PC-9 (cell line): ENCODE data around the gene SLC24A2. TPM values are rescaled to one million over a fixed set of nuclear protein-coding genes. Genes with fewer than 3 reads are reported as not detected.

ENCODE experiments used
- BruUV-seq: library from RNA; stranded (reverse); fragments of 400-500 nt; replicated peaks from 2 replicates; lab custom pipeline; 2021; lab: Mats Ljungman, UMichigan
- CTCF ChIA-PET: fragments of 300-600 bp; sonication (Branson Sonifier 250); formaldehyde crosslinking; loops from one replicate; lab custom pipeline; 2022; ENCODE audit warnings: antibody characterized with exemption; lab: Charles Lee
- POLR2A ChIA-PET: fragments of 300-600 bp; sonication (Branson Sonifier 250); formaldehyde crosslinking; loops from one replicate; lab custom pipeline; 2022; ENCODE audit warnings: antibody characterized with exemption; ENCODE audit not compliant: unreplicated experiment; lab: Charles Lee
- DNase-seq, 2 experiments: peaks; one replicate each; pipeline versions ENCODE4 v3.0.0 to v3.0.0-alpha.2; 2015 to 2022; ENCODE audit warnings: mixed read lengths in 1 of 2
- H2AFZ ChIP-seq: fragments of 200-600 bp; sonication (generic); 2 replicates; pipeline ENCODE4 v1.8.1; 2017; ENCODE audit warnings: antibody characterized with exemption
- H3F3A ChIP-seq: fragments of 200-600 bp; sonication (generic); 2 replicates; pipeline ENCODE4 v1.8.1; 2017; ENCODE audit warnings: antibody characterized with exemption, mild to moderate bottlenecking, low read depth; ENCODE audit not compliant: insufficient read depth
- H3K27ac ChIP-seq: fragments of 200-600 bp; sonication (generic); 2 replicates; pipeline ENCODE4 v1.6.1; 2016; ENCODE audit warnings: mixed run types
- H3K27me3 ChIP-seq: fragments of 200-600 bp; sonication (generic); 2 replicates; pipeline ENCODE4 v1.6.1; 2016; ENCODE audit warnings: low read depth, mixed run types; ENCODE audit not compliant: insufficient read depth
- H3K36me3 ChIP-seq: fragments of 200-600 bp; sonication (generic); 2 replicates; pipeline ENCODE4 v1.6.1; 2016; ENCODE audit warnings: low read depth, mixed run types
- H3K4me1 ChIP-seq: fragments of 200-600 bp; sonication (generic); replicated peaks from 2 replicates; pipeline ENCODE4 v1.6.1; 2016; ENCODE audit warnings: mixed run types; ENCODE audit not compliant: insufficient read depth
- H3K4me2 ChIP-seq: fragments of 200-600 bp; sonication (generic); 2 replicates; pipeline ENCODE4 v1.6.1; 2017; ENCODE audit warnings: mixed run types
- H3K4me3 ChIP-seq: fragments of 200-600 bp; sonication (generic); 2 replicates; pipeline ENCODE4 v1.6.1; 2016; ENCODE audit warnings: mixed run types
- H3K79me2 ChIP-seq: fragments of 200-600 bp; sonication (generic); 2 replicates; pipeline ENCODE4 v1.6.1; 2017; ENCODE audit warnings: low read depth, mixed run types
- H3K9me2 ChIP-seq: fragments of 200-600 bp; sonication (generic); 2 replicates; pipeline ENCODE4 v1.8.1; 2017; ENCODE audit warnings: mild to moderate bottlenecking; ENCODE audit not compliant: insufficient read depth
- H3K9me3 ChIP-seq: fragments of 200-600 bp; sonication (generic); 2 replicates; pipeline ENCODE4 v1.8.1; 2016; ENCODE audit warnings: low read depth; ENCODE audit not compliant: insufficient read depth
- H4K20me1 ChIP-seq: fragments of 200-600 bp; sonication (generic); 2 replicates; pipeline ENCODE4 v1.8.1; 2017; ENCODE audit not compliant: insufficient read depth
- CTCF ChIP-seq: fragments of 200-600 bp; sonication (generic); conservative IDR thresholded peaks from 2 replicates; pipeline ENCODE4 v1.6.1; 2017; ENCODE audit warnings: mixed run types, antibody characterized with exemption, mild to moderate bottlenecking, moderate library complexity
- EZH2 ChIP-seq: fragments of 200-600 bp; sonication (generic); IDR thresholded peaks from 2 replicates; pipeline ENCODE4 v1.8.0; 2017; ENCODE audit warnings: antibody characterized with exemption, low read depth
- intact Hi-C: fragments of 100-400 bp; cut with micrococcal nuclease; formaldehyde crosslinking; loops from one replicate; pipeline ENCODE4 v1.10.0; 2022; ENCODE audit not compliant: unreplicated experiment
- total RNA-seq: library from RNA; stranded (reverse); gene quantifications from 2 replicates; pipeline ENCODE4 v1.2.3, GENCODE V29; 2021

SLC24A2 gene
- total RNA-seq, 1 experiment from 2014 or later, result not detected

- Histone ChIP-seq H3K27me3 (no peaks in the 10 kb centered on the region), H3K9me2 (no peaks in the 10 kb centered on the region), H3F3A (no peaks in the 10 kb centered on the region), H3K4me1 (no peaks in the 10 kb centered on the region), H3K9me3 (no peaks in the 10 kb centered on the region), H3K4me3 (peak overlapping the region; percentile 54; the same call in 1 of the 2 replicates), H3K79me2 (no peaks in the 10 kb centered on the region), H2AFZ (peak overlapping the region; percentile 77), H3K4me2 (peak overlapping the region; percentile 69), H3K27ac (no peak overlapping the region), H4K20me1 (no peaks in the 10 kb centered on the region), H3K36me3 (no peaks in the 10 kb centered on the region)
- no peak for DNase-seq
- POLR2A ChIA-PET, result no interaction called here
- no TSS peak for BruUV-seq
- CTCF ChIA-PET, result no interaction called here
- TF ChIP-seq EZH2, result no peak
- TF ChIP-seq CTCF, result no peak
- intact Hi-C loops, result no loop called here
Observed at GRCh38 chr9:19809422-19810269, 20.8 kb upstream of the SLC24A2 start.

- BruUV-seq, result no TSS peak
- no peaks in the 10 kb centered on the region for H3K36me3 ChIP-seq
- no peaks in the 10 kb centered on the region for H3K9me2 ChIP-seq
- H3K4me1 ChIP-seq, result no peaks in the 10 kb centered on the region
- H3F3A ChIP-seq, result no peaks in the 10 kb centered on the region
- intact Hi-C loops, result no loop called here
- no peaks in the 10 kb centered on the region for H3K9me3 ChIP-seq
- no peak overlapping the region for H3K27ac ChIP-seq
- H3K4me3 ChIP-seq, result no peak overlapping the region
- no peaks in the 10 kb centered on the region for H3K27me3 ChIP-seq
- no peak overlapping the region for H2AFZ ChIP-seq
- H3K79me2 ChIP-seq, result no peaks in the 10 kb centered on the region
- ChIA-PET CTCF (no interaction called here), POLR2A (no interaction called here)
- no peak for DNase-seq
- no peak overlapping the region for H3K4me2 ChIP-seq
- TF ChIP-seq CTCF (no peak), EZH2 (no peak)
- H4K20me1 ChIP-seq, result no peaks in the 10 kb centered on the region
Observed at GRCh38 chr9:19807182-19807892, 18.5 kb upstream of the SLC24A2 start.

GRCh38 chr9:19804431-19804830 is 15.6 kb upstream of the SLC24A2 start:
- intact Hi-C loops, result no loop called here
- no peak for DNase-seq
- Histone ChIP-seq H3K79me2 (no peaks in the 10 kb centered on the region), H3K4me1 (no peaks in the 10 kb centered on the region), H3K4me2 (no peak overlapping the region), H3K9me3 (no peaks in the 10 kb centered on the region), H4K20me1 (no peaks in the 10 kb centered on the region), H3K36me3 (no peaks in the 10 kb centered on the region), H3F3A (no peaks in the 10 kb centered on the region), H3K27ac (no peak overlapping the region), H3K9me2 (no peaks in the 10 kb centered on the region), H3K4me3 (no peak overlapping the region), H2AFZ (no peak overlapping the region), H3K27me3 (no peaks in the 10 kb centered on the region)
- ChIA-PET POLR2A (no interaction called here), CTCF (no interaction called here)
- no TSS peak for BruUV-seq
- no peak for TF ChIP-seq CTCF
- TF ChIP-seq EZH2, result no peak
